Motor neuron (in vitro differentiated cells): ENCODE results near the gene ADGRF4. TPM values are rescaled to one million over a fixed set of nuclear protein-coding genes. Genes with fewer than 3 reads are reported as not detected.

Source experiments
- ATAC-seq, 8 experiments: fragments of 200-7000 bp; cut with Tn5 transposase; replicated peaks in 6 of 8; 2 replicates each; pipeline ENCODE4 v1.8.0; 2021; ENCODE audit warnings: mild to moderate bottlenecking in 8 of 8, moderate library complexity in 8 of 8
- H3K27ac ChIP-seq, 2 donors: fragments of 250-450 bp; sonication (Bioruptor Pico); 2 replicates each; pipeline ENCODE4 v1.9.0; 2021; ENCODE audit warnings: antibody characterized with exemption in 2 of 2, mild to moderate bottlenecking in 2 of 2, moderate library complexity in 1 of 2
- H3K4me1 ChIP-seq, 2 donors: fragments of 250-450 bp; sonication (Bioruptor Pico); replicated peaks in 1 of 2; 2 replicates each; pipeline ENCODE4 v1.6.1; 2021; ENCODE audit warnings: antibody characterized with exemption in 2 of 2, mild to moderate bottlenecking in 2 of 2, moderate library complexity in 1 of 2
- H3K4me3 ChIP-seq, 5 donors: fragments of 250-450 bp; sonication (Bioruptor Pico); 2 replicates each; pipeline ENCODE4 v1.9.0; 2021; ENCODE audit warnings: antibody characterized with exemption in 5 of 5, mild to moderate bottlenecking in 5 of 5, moderate library complexity in 4 of 5
- WGBS, 10 experiments: fragments of 450-650 bp; shearing (Covaris generic); methylation state at CpG; one replicate each; pipeline ENCODE4 v1.0.0; 2022; 5-methylcytosine and 5-hydroxymethylcytosine counted together
- in situ Hi-C, 9 experiments: fragments of 400-800 bp; cut with MboI; loops; one replicate each; pipeline ENCODE4 v1.15.0; 2021; ENCODE audit warnings: low sequenced_read_pairs in 9 of 9, low pct_unique_long_range_greater_than_20kb in 2 of 9; ENCODE audit not compliant: unreplicated experiment in 9 of 9
- total RNA-seq, 8 experiments: library from RNA; unstranded; fragments of 300-600 nt; gene quantifications; 2 replicates each; pipeline versions ENCODE4 v1.2.3 to v1.2.4, GENCODE V29; 2022

The ADGRF4 gene
- total RNA-seq, 8 experiments from 2014 or later, result 0.08 to 0.36 (median 0.19) TPM; not detected in 5

- Histone ChIP-seq H3K27ac (no peak overlapping the region), H3K4me1 (no peaks in the 10 kb centered on the region), H3K4me3 (no peak overlapping the region)
- peak in 1 of 8 experiments; percentile 23 for ATAC-seq
- in situ Hi-C loops, result loop anchor here in 2 of 9 experiments (25.0 kb wide), 2 partner anchors 97 to 347 kb away; no protein-coding TSS in a partner anchor
- 0 to 83% (median 27%) methylated on average over 1 of the region's 1 CpG for WGBS, 10 experiments
These were observed 61.0 kb downstream of the ADGRF4 start for GRCh38 chr6:47759364-47759763.

GRCh38 chr6:47762502-47762901 is 64.1 kb downstream of the ADGRF4 start:
- Histone ChIP-seq H3K27ac (no peak overlapping the region), H3K4me1 (no peaks in the 10 kb centered on the region), H3K4me3 (no peak overlapping the region)
- WGBS, 10 experiments, result 22 to 100% (median 98%) methylated on average over 1 to 3 of the region's 3 CpGs
- in situ Hi-C loops, result loop anchor here in 2 of 9 experiments (25.0 kb wide), 2 partner anchors 100 to 350 kb away; no protein-coding TSS in a partner anchor
- ATAC-seq, result no peak

- in situ Hi-C loops, result loop anchor here in 2 of 9 experiments (25.0 kb wide), 2 partner anchors 104 to 354 kb away; no protein-coding TSS in a partner anchor
- 30 to 100% (median 89%) methylated on average over 1 to 3 of the region's 3 CpGs for WGBS, 10 experiments
- Histone ChIP-seq H3K4me3 (no peak overlapping the region), H3K4me1 (no peaks in the 10 kb centered on the region), H3K27ac (no peak overlapping the region)
- ATAC-seq, result no peak
These were observed 68.1 kb downstream of the ADGRF4 start for GRCh38 chr6:47766445-47766844.

- H3K27ac ChIP-seq, result no peak overlapping the region
- WGBS, 10 experiments, result 0 to 100% (median 65%) methylated on average over 1 of the region's 1 CpG; no CpG with 5 or more reads in 1 of the 10 experiments
- no peak for ATAC-seq
- no peaks in the 10 kb centered on the region for H3K4me1 ChIP-seq
- in situ Hi-C loops, result loop anchor here in 2 of 9 experiments (25.0 kb wide), 2 partner anchors 105 to 355 kb away; no protein-coding TSS in a partner anchor
- H3K4me3 ChIP-seq, result no peak overlapping the region
These were observed 68.7 kb downstream of the ADGRF4 start for GRCh38 chr6:47767102-47767501.

GRCh38 chr6:47769982-47770381 is 71.6 kb downstream of the ADGRF4 start:
- in situ Hi-C loops, result loop anchor here in 3 of 9 experiments (10.0 to 25.0 kb wide), 3 partner anchors 108 to 358 kb away; no protein-coding TSS in a partner anchor
- Histone ChIP-seq H3K4me1 (peaks cover 0 to 10% of the 10 kb centered on the region in 2 donors), H3K27ac (no peak overlapping the region), H3K4me3 (no peak overlapping the region)
- ATAC-seq, result peak in 2 of 8 experiments; percentile 52 to 89

Other genes with a start within 250 kb of the ADGRF4 start
- 10 to 100 TPM in 4 of 8 experiments, 1 to 10 TPM in 4; 6.3 to 49.9 (median 11.2) TPM for gene CD2AP, start 220.8 kb upstream of the ADGRF4 start, total RNA-seq
- 1 to 10 TPM in 1 of 8 experiments, under 1 TPM in 6, not detected in 1; 0.05 to 1.6 (median 0.49) TPM for gene OPN5, start 83.5 kb downstream of the ADGRF4 start, total RNA-seq